HepG2 (cell line): Measurements from ENCODE around the gene STIP1. TPM values are rescaled to one million over a fixed set of nuclear protein-coding genes. Genes with fewer than 3 reads are reported as not detected.
A peak's percentile ranks its signal among the peaks of the same experiment; 100 is the strongest.

Experiments used
- AHR ChIP-seq: IDR thresholded peaks from 2 replicates; pipeline ENCODE4 v1.6.1; 2018; ENCODE audit warnings: missing genetic modification reagents, missing compliant biosample characterization
- ARID3A ChIP-seq: IDR thresholded peaks from 2 replicates; pipeline ENCODE4 v1.6.1; 2012; ENCODE audit warnings: low read depth, low read length, improper control_type of control experiment
- CBX2 ChIP-seq, 2 experiments: fragments of 200-600 bp in 1 of 2; sonication (generic); formaldehyde crosslinking in 1 of 2; IDR thresholded peaks; 2 replicates each; pipeline versions ENCODE4 v1.7.0 to v1.8.1; 2018 to 2022; ENCODE audit warnings: low read depth in 2 of 2, low read length in 1 of 2, mild to moderate bottlenecking in 1 of 2, missing genetic modification reagents in 1 of 2
- CREBL2 ChIP-seq: sonication (generic); formaldehyde crosslinking; IDR thresholded peaks from 2 replicates; pipeline ENCODE4 v1.8.1; 2023; ENCODE audit warnings: missing genetic modification reagents, mild to moderate bottlenecking, borderline replicate concordance
- DR1 ChIP-seq: sonication (generic); formaldehyde crosslinking; IDR thresholded peaks from 2 replicates; pipeline ENCODE4 v1.8.0; 2021; ENCODE audit warnings: mild to moderate bottlenecking, missing genetic modification reagents, inconsistent platforms
- FOXP4 ChIP-seq: sonication (generic); formaldehyde crosslinking; IDR thresholded peaks from 2 replicates; pipeline ENCODE4 v1.4.0; 2020; ENCODE audit warnings: missing genetic modification reagents
- HDAC2 ChIP-seq: sonication (generic); formaldehyde crosslinking; IDR thresholded peaks from 2 replicates; pipeline ENCODE4 v1.4.0; 2020; ENCODE audit warnings: missing genetic modification reagents
- HOMEZ ChIP-seq: IDR thresholded peaks from 2 replicates; pipeline ENCODE4 v1.6.1; 2016; ENCODE audit warnings: low read depth
- NR1H2 ChIP-seq: sonication (generic); formaldehyde crosslinking; IDR thresholded peaks from 2 replicates; pipeline ENCODE4 v1.8.1; 2022; ENCODE audit warnings: low read depth, missing genetic modification reagents, borderline replicate concordance
- PHF21A ChIP-seq: sonication (generic); formaldehyde crosslinking; IDR thresholded peaks from 2 replicates; pipeline ENCODE4 v1.5.0; 2020; ENCODE audit warnings: mild to moderate bottlenecking, missing genetic modification reagents
- POGK ChIP-seq: sonication (generic); formaldehyde crosslinking; conservative IDR thresholded peaks from 2 replicates; pipeline ENCODE4 v1.8.0; 2022; ENCODE audit warnings: mild to moderate bottlenecking, moderate library complexity, missing genetic modification reagents
- TEAD3 ChIP-seq: optimal IDR thresholded peaks from 2 replicates; pipeline ENCODE3; 2016; ENCODE audit warnings: borderline replicate concordance
- U2AF2 ChIP-seq: fragments of 200-400 bp; formaldehyde crosslinking; IDR thresholded peaks from 2 replicates; pipeline ENCODE4 v1.6.1; 2017; ENCODE audit warnings: low read depth, mild to moderate bottlenecking, low read length
- ZFP37 ChIP-seq: sonication (generic); formaldehyde crosslinking; IDR thresholded peaks from 2 replicates; pipeline ENCODE4 v1.4.0; 2020; ENCODE audit warnings: missing genetic modification reagents, borderline replicate concordance
- ZNF3 ChIP-seq: IDR thresholded peaks from 2 replicates; pipeline ENCODE4 v1.7.0; 2017; ENCODE audit warnings: inconsistent platforms
- ZNF33B ChIP-seq: sonication (generic); formaldehyde crosslinking; IDR thresholded peaks from 2 replicates; pipeline ENCODE4 v1.5.1; 2020; ENCODE audit warnings: mild to moderate bottlenecking, missing genetic modification reagents
- ZNF607 ChIP-seq: sonication (generic); formaldehyde crosslinking; IDR thresholded peaks from 2 replicates; pipeline ENCODE4 v1.5.1; 2020; ENCODE audit warnings: missing genetic modification reagents, mild to moderate bottlenecking, borderline replicate concordance
- ZNF674 ChIP-seq: sonication (generic); formaldehyde crosslinking; IDR thresholded peaks from 2 replicates; pipeline ENCODE4 v1.5.0; 2020; ENCODE audit warnings: low read depth, mild to moderate bottlenecking, missing genetic modification reagents
- ZNF713 ChIP-seq: sonication (generic); formaldehyde crosslinking; IDR thresholded peaks from 2 replicates; pipeline ENCODE4 v1.4.0; 2020; ENCODE audit warnings: mild to moderate bottlenecking, missing genetic modification reagents
- ZNF782 ChIP-seq: sonication (generic); formaldehyde crosslinking; IDR thresholded peaks from 2 replicates; pipeline ENCODE4 v1.4.0; 2020; ENCODE audit warnings: missing genetic modification reagents, mild to moderate bottlenecking, borderline replicate concordance
- ZNF792 ChIP-seq: IDR thresholded peaks from 2 replicates; pipeline ENCODE4 v1.6.1; 2016
- ZNF839 ChIP-seq: sonication (generic); formaldehyde crosslinking; IDR thresholded peaks from 2 replicates; pipeline ENCODE4 v1.4.0; 2020; ENCODE audit warnings: missing genetic modification reagents, mild to moderate bottlenecking, borderline replicate concordance
- ZSCAN25 ChIP-seq: sonication (generic); formaldehyde crosslinking; IDR thresholded peaks from 2 replicates; pipeline ENCODE4 v1.8.0; 2022; ENCODE audit warnings: mild to moderate bottlenecking, missing genetic modification reagents
- polyA plus RNA-seq, 8 experiments: library from polyadenylated mRNA; depleted of rRNA in 3 of 8; stranded (reverse) in 7 of 8; unstranded in 1 of 8; fragments of >200 nt; fragmentation: Illumina TruSeq in 4 of 8; extraction: Trizol in 4 of 8; gene quantifications; 2 replicates each; pipeline versions ENCODE4 v1.2.1 to v1.2.3, GENCODE V29; 2011 to 2016; ENCODE audit warnings: low read depth in 4 of 8, missing spikeins in 1 of 8, mixed read lengths in 1 of 8; ENCODE audit not compliant: insufficient read depth in 1 of 8
- total RNA-seq, 5 experiments: library from RNA; depleted of rRNA; stranded (reverse); fragments of >200 nt; fragmentation: Illumina TruSeq; extraction: Trizol; gene quantifications; 2 replicates each; pipeline ENCODE4 v1.2.3, GENCODE V29; 2016; ENCODE audit warnings: low read depth in 1 of 5

STIP1 gene
- total and polyA plus RNA-seq, 2 of the 13 experiments (the other 11 are each of a cell fraction or from before 2014, with no cell fraction given), result 81.1 to 217 TPM

GRCh38 chr11:64185693-64186491 is at the start of gene STIP1 (continued):
- TF ChIP-seq ZNF782 (CRISPR knock-in tag) (no peak; the same call in 1 of the 2 replicates), ZSCAN25 (CRISPR knock-in tag) (no peak), DR1 (peak; percentile 78; the same call in 1 of the 2 replicates), ZNF33B (no peak), CREBL2 (CRISPR knock-in tag) (no peak), TEAD3 (peak; percentile 89), ZNF792 (peak; percentile 84), ZNF674 (CRISPR knock-in tag) (no peak), NR1H2 (CRISPR knock-in tag) (no peak), ARID3A (no peak), ZFP37 (no peak), PHF21A (CRISPR knock-in tag) (no peak), ZNF3 (CRISPR knock-in tag) (no peak), CBX2 (IDR thresholded peaks at IDR 0.05; ENCODE audit: low read depth, low read length) (no peak), CBX2 (CRISPR knock-in tag; IDR thresholded peaks at IDR 0.05; ENCODE audit: low read depth) (no peak), ZNF713 (CRISPR knock-in tag) (no peak), POGK (CRISPR knock-in tag) (no peak), FOXP4 (CRISPR knock-in tag) (no peak), HDAC2 (no peak), ZNF607 (CRISPR knock-in tag) (0 out of 2 replicates have a peak, but pooled peaks have one; percentile 49), ZNF839 (no peak), HOMEZ (no peak), U2AF2 (no peak), AHR (CRISPR knock-in tag) (0 out of 2 replicates have a peak, but pooled peaks have one; percentile 59)
